Measurements from ENCODE around the gene MARK4. TPM values are rescaled to one million over a fixed set of nuclear protein-coding genes. Genes with fewer than 3 reads are reported as not detected.

MARK4 gene
- total and polyA plus RNA-seq, 4 donors, result 3.5 to 11.1 (median 6.1) TPM

DNA sequence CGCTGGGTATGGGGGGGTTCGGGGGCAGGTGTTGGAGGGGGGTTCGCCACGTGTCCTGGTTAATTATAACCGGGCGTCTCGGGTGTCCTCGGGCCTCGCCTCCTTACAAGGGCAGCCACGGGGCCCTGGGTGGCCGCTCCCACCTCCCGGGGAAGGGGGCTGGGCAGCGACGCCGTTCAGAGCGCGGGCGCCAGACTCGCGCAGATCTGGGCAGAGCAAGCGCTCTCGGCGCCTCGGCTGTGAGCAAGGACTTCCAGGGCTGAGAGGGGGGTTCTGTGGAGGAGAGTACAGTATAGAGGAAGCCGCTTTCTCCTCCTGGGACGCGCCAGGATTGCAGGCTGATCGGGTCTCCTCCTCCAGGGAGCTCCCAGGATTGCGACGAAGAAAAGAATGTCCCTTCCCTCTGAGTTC, 72.6 kb downstream of the MARK4 start (continued):
- TF ChIP-seq, protein P1, sequence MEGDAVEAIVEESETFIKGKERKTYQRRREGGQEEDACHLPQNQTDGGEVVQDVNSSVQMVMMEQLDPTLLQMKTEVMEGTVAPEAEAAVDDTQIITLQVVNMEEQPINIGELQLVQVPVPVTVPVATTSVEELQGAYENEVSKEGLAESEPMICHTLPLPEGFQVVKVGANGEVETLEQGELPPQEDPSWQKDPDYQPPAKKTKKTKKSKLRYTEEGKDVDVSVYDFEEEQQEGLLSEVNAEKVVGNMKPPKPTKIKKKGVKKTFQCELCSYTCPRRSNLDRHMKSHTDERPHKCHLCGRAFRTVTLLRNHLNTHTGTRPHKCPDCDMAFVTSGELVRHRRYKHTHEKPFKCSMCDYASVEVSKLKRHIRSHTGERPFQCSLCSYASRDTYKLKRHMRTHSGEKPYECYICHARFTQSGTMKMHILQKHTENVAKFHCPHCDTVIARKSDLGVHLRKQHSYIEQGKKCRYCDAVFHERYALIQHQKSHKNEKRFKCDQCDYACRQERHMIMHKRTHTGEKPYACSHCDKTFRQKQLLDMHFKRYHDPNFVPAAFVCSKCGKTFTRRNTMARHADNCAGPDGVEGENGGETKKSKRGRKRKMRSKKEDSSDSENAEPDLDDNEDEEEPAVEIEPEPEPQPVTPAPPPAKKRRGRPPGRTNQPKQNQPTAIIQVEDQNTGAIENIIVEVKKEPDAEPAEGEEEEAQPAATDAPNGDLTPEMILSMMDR (IDR thresholded peaks at IDR 0.05; ENCODE audit: low read depth, low read length, missing input control), result no peak
- no peak for TF ChIP-seq HNF4A (conservative IDR thresholded peaks at IDR 0.05)

DNA sequence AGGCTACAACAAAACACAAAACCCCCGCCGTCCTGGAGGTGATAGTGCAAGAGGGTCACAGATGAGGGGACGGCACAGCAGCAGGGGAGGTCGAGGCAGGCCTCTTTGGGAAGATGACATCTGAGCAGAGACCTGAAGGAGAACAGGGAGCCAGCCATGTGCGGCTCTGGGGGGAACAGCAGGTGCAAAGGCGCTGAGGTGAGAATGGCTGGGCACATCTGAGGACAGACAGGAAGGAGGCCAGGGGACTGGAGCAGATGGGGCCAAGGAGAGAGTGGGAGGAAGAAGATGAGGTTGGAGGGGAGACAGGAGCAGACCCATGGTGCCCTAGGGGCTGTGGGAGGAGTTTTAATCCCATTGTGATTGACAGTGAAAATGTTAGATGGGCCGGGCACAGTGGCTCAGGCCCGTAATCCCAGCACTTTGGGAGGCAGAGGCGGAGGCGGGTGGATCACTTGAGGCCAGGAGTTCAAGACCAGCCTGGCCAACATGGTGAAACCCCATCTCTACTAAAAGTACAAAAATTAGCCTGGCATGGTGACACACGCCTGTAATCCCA, 73.4 kb downstream of the MARK4 start:
- Histone ChIP-seq H3K9me3 (ENCODE audit: control insufficient read depth in 4 of 4, low read length in 3 of 4) (no peaks in the 10 kb centered on the region), H3K27me3 (ENCODE audit: control insufficient read depth in 4 of 4, insufficient read depth in 4 of 4, low read length in 3 of 4) (peaks cover 0 to 3% (median 0%) of the 10 kb centered on the region in 4 donors), H3K4me3 (ENCODE audit: low read depth in 1 of 3, low read length in 3 of 3) (no peak overlapping the region), H3K9ac (ENCODE audit: low read depth in 1 of 2, low read length in 2 of 2) (no peak overlapping the region), H3K4me1 (ENCODE audit: control insufficient read depth in 4 of 4, insufficient read depth in 4 of 4, low read length in 3 of 4) (peaks cover 2 to 12% (median 10%) of the 10 kb centered on the region in 4 donors), H3K36me3 (ENCODE audit: control insufficient read depth in 4 of 4, insufficient read depth in 3 of 4, low read depth in 1 of 4, low read length in 3 of 4) (no peaks in the 10 kb centered on the region), H3K27ac (ENCODE audit: low read depth in 1 of 2, low read length in 2 of 2) (no peak overlapping the region)
- WGBS, result 75% methylated on average over 11 of the region's 11 CpGs
- TF ChIP-seq FOXA1 (IDR thresholded peaks at IDR 0.05) (no peak), GABPA (IDR thresholded peaks at IDR 0.05 in 1 of 2, conservative IDR thresholded peaks at IDR 0.05 in 1 of 2) (no peak), TAF1 (conservative IDR thresholded peaks at IDR 0.05) (no peak), HNF4A (conservative IDR thresholded peaks at IDR 0.05) (no peak), RXRA (IDR thresholded peaks at IDR 0.05) (no peak), RAD21 (IDR thresholded peaks at IDR 0.05) (no peak), YY1 (IDR thresholded peaks at IDR 0.05) (no peak), HNF4G (IDR thresholded peaks at IDR 0.05) (no peak), NR2F2 (IDR thresholded peaks at IDR 0.05) (no peak), FOXA2 (IDR thresholded peaks at IDR 0.05) (no peak), SP1 (IDR thresholded peaks at IDR 0.05) (no peak), EGR1 (IDR thresholded peaks at IDR 0.05; ENCODE audit: low read depth in 2 of 2) (no peak)
- TF ChIP-seq, protein P2, sequence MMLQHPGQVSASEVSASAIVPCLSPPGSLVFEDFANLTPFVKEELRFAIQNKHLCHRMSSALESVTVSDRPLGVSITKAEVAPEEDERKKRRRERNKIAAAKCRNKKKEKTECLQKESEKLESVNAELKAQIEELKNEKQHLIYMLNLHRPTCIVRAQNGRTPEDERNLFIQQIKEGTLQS (IDR thresholded peaks at IDR 0.05), result no peak
- TF ChIP-seq, protein P3, sequence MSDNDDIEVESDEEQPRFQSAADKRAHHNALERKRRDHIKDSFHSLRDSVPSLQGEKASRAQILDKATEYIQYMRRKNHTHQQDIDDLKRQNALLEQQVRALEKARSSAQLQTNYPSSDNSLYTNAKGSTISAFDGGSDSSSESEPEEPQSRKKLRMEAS (IDR thresholded peaks at IDR 0.05), result no peak
- TF ChIP-seq, protein P4, sequence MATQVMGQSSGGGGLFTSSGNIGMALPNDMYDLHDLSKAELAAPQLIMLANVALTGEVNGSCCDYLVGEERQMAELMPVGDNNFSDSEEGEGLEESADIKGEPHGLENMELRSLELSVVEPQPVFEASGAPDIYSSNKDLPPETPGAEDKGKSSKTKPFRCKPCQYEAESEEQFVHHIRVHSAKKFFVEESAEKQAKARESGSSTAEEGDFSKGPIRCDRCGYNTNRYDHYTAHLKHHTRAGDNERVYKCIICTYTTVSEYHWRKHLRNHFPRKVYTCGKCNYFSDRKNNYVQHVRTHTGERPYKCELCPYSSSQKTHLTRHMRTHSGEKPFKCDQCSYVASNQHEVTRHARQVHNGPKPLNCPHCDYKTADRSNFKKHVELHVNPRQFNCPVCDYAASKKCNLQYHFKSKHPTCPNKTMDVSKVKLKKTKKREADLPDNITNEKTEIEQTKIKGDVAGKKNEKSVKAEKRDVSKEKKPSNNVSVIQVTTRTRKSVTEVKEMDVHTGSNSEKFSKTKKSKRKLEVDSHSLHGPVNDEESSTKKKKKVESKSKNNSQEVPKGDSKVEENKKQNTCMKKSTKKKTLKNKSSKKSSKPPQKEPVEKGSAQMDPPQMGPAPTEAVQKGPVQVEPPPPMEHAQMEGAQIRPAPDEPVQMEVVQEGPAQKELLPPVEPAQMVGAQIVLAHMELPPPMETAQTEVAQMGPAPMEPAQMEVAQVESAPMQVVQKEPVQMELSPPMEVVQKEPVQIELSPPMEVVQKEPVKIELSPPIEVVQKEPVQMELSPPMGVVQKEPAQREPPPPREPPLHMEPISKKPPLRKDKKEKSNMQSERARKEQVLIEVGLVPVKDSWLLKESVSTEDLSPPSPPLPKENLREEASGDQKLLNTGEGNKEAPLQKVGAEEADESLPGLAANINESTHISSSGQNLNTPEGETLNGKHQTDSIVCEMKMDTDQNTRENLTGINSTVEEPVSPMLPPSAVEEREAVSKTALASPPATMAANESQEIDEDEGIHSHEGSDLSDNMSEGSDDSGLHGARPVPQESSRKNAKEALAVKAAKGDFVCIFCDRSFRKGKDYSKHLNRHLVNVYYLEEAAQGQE (IDR thresholded peaks at IDR 0.05), result no peak
- TF ChIP-seq, protein P1 (IDR thresholded peaks at IDR 0.05; ENCODE audit: low read depth, low read length, missing input control), result no peak
- TF ChIP-seq, protein P5, sequence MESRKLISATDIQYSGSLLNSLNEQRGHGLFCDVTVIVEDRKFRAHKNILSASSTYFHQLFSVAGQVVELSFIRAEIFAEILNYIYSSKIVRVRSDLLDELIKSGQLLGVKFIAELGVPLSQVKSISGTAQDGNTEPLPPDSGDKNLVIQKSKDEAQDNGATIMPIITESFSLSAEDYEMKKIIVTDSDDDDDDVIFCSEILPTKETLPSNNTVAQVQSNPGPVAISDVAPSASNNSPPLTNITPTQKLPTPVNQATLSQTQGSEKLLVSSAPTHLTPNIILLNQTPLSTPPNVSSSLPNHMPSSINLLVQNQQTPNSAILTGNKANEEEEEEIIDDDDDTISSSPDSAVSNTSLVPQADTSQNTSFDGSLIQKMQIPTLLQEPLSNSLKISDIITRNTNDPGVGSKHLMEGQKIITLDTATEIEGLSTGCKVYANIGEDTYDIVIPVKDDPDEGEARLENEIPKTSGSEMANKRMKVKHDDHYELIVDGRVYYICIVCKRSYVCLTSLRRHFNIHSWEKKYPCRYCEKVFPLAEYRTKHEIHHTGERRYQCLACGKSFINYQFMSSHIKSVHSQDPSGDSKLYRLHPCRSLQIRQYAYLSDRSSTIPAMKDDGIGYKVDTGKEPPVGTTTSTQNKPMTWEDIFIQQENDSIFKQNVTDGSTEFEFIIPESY (IDR thresholded peaks at IDR 0.05), result no peak
- no peak for DNase-seq (ENCODE audit: low spot score)

Data from liver (tissue), 9 donors.